GM12872 (cell line): ENCODE measurements around the gene SRSF11.

ENCODE experiments used
- CTCF ChIP-seq: IDR thresholded peaks from 3 replicates; pipeline ENCODE4 v1.5.1; 2011; ENCODE audit warnings: low read depth, mild to moderate bottlenecking, low read length, moderate library complexity; ENCODE audit not compliant: insufficient read depth

SRSF11 gene

GRCh38 chr1:70256664-70257063, 35.5 kb downstream of the SRSF11 start:
- TF ChIP-seq CTCF: no peak

- TF ChIP-seq CTCF: no peak
Measured at GRCh38 chr1:70264839-70265238, 43.7 kb downstream of the SRSF11 start.

GRCh38 chr1:70265946-70266345, 44.8 kb downstream of the SRSF11 start:
- no peak for TF ChIP-seq CTCF

- no peak for TF ChIP-seq CTCF
Measured at GRCh38 chr1:70277875-70278274, 56.7 kb downstream of the SRSF11 start.

- TF ChIP-seq CTCF: no peak
Measured at GRCh38 chr1:70278710-70279109, 57.5 kb downstream of the SRSF11 start.

GRCh38 chr1:70284366-70284765, 63.2 kb downstream of the SRSF11 start:
- no peak for TF ChIP-seq CTCF

GRCh38 chr1:70286453-70286852, 65.3 kb downstream of the SRSF11 start:
- no peak for TF ChIP-seq CTCF

GRCh38 chr1:70288166-70288565, 67.0 kb downstream of the SRSF11 start:
- TF ChIP-seq CTCF: no peak
